ENCODE measurements around the gene EME1.
A peak's percentile ranks its signal among the peaks of the same experiment; 100 is the strongest.

EME1 gene, protein sequence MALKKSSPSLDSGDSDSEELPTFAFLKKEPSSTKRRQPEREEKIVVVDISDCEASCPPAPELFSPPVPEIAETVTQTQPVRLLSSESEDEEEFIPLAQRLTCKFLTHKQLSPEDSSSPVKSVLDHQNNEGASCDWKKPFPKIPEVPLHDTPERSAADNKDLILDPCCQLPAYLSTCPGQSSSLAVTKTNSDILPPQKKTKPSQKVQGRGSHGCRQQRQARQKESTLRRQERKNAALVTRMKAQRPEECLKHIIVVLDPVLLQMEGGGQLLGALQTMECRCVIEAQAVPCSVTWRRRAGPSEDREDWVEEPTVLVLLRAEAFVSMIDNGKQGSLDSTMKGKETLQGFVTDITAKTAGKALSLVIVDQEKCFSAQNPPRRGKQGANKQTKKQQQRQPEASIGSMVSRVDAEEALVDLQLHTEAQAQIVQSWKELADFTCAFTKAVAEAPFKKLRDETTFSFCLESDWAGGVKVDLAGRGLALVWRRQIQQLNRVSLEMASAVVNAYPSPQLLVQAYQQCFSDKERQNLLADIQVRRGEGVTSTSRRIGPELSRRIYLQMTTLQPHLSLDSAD

DNA sequence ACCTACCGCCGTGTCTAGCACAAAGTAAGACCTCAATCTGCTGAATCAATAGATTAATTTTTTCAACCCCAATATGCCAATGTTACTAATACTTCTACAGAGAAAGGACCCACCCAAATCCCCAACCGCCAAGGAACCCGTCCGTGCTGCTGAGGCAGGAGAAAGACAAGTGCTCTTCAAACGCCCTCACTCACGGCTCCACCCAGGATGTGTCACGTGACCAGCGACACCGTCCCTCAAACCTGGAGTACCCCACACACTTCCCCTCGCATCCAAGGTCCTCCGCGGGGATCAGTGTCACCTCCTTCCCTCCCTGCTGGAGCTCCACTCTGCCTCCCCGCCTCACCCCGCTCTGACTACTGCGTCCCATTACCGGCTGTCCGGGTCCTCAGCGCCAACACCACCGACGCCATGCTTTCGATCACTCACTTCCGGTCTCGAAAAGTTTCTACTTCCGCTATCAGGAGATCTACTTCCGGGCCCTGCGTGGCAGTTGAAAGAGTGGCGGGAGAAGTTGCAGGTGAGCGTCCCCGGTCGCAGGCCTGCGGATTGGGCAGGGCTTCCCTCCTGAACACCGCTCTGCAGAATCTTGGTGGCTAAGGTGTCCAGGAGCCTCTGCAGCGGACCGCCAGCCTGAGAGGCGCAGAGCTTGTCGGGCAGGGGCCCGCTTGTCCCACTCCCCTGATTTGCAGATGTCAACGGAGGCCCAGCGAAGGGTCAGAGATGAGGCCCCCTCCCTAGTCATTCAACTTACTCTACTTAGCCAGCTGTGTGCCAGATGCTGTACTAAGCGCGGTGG is at the start of gene EME1, which contains the start of gene MRPL27:
TSS of gene EME1 (plus strand) at position 472 of the 799 bp plus-strand sequence. CDS start 1,980 bp downstream, outside the sequence.
TSS of gene MRPL27 (minus strand) at position 427 of the 799 bp plus-strand sequence. CDS start at position 413, 14 bp downstream.
- no peaks in the 10 kb centered on the region for H3K4me1 ChIP-seq (ENCODE audit: insufficient read depth, insufficient read length)
- peaks cover 67% of the 10 kb centered on the region for H3K36me3 ChIP-seq (ENCODE audit: insufficient read depth, insufficient read length, low read length)
- no peaks in the 10 kb centered on the region for H3K27me3 ChIP-seq (ENCODE audit: insufficient read depth, insufficient read length)
- peak within 1 kb of the TSS; percentile 99 for H3K9ac ChIP-seq (ENCODE audit: insufficient read length, low read depth)
- H3K4me3 ChIP-seq (ENCODE audit: insufficient read length, low read depth): peak within 1 kb of the TSS; percentile 98
- H3K9me3 ChIP-seq (ENCODE audit: insufficient read depth, low read length): no peaks in the 10 kb centered on the region
- no peak for TF ChIP-seq ZNF274 (IDR thresholded peaks at IDR 0.05; ENCODE audit: low read depth, low read length)
- TF ChIP-seq YY1 (IDR thresholded peaks at IDR 0.05; ENCODE audit: insufficient read depth, insufficient read length): peak; percentile 82
- DNase-seq (ENCODE audit: low read depth, low spot score): peak; percentile 71

DNA sequence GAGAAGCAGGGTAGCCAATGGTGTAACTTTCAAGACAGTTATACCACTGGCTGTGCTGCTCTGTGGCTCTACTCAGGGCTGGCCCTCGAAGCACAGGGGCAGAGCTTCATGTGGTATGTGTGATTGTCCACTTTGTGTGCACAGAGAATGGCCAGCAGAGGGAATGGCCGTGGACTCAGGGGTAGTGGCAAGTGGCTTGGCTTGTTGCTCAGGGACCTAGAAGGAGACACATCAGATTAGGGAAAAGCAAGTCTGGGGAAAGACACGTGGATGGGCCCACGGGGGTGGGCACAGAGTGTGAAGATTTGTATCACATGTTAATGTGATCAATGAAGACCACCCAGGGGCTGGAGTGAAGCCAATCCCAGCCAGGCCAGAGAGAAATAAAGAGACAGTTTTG is 47.1 kb upstream of the EME1 start:
- no peak for DNase-seq (ENCODE audit: low read depth, low spot score)
- Histone ChIP-seq H3K4me3 (ENCODE audit: insufficient read length, low read depth) (no peak overlapping the region), H3K27me3 (ENCODE audit: insufficient read depth, insufficient read length) (peaks cover 3% of the 10 kb centered on the region), H3K9me3 (ENCODE audit: insufficient read depth, low read length) (no peaks in the 10 kb centered on the region), H3K9ac (ENCODE audit: insufficient read length, low read depth) (no peak overlapping the region), H3K4me1 (ENCODE audit: insufficient read depth, insufficient read length) (no peaks in the 10 kb centered on the region), H3K36me3 (ENCODE audit: insufficient read depth, insufficient read length, low read length) (no peaks in the 10 kb centered on the region)
- TF ChIP-seq ZNF274 (IDR thresholded peaks at IDR 0.05; ENCODE audit: low read depth, low read length): no peak
- no peak for TF ChIP-seq SUZ12 (IDR thresholded peaks at IDR 0.05; ENCODE audit: extremely low read depth, insufficient read depth, insufficient read length)
- TF ChIP-seq YY1 (IDR thresholded peaks at IDR 0.05; ENCODE audit: insufficient read depth, insufficient read length): no peak

DNA sequence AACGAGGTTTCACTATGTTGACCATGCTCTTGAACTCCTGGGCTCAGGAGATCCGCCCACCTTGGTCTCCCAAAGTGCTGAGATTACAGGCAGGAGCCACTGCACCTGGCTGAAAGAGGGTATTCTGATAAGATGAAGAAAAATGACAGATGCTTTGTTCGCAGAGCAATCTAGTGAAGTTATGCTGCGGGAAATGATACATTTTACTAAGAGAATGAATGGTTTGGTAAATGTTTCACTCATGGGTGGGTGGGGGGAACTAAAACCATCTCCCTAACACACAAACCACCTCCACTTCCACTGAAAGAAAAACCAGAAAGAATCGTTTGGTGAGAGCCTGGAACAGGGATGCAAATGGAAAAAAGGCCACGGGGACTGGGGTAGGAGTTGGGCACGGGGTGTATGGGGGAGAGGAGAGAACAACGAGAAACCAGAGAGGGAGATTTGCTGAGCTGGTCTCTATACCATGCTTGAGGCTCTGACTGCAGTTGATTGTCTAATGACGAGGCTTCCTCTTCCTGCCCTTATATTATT is 46.1 kb upstream of the EME1 start:
- H3K4me1 ChIP-seq (ENCODE audit: insufficient read depth, insufficient read length): no peaks in the 10 kb centered on the region
- TF ChIP-seq ZNF274 (IDR thresholded peaks at IDR 0.05; ENCODE audit: low read depth, low read length) (no peak), SUZ12 (IDR thresholded peaks at IDR 0.05; ENCODE audit: extremely low read depth, insufficient read depth, insufficient read length) (no peak), YY1 (IDR thresholded peaks at IDR 0.05; ENCODE audit: insufficient read depth, insufficient read length) (no peak)
- H3K36me3 ChIP-seq (ENCODE audit: insufficient read depth, insufficient read length, low read length): no peaks in the 10 kb centered on the region
- no peak for DNase-seq (ENCODE audit: low read depth, low spot score)
- no peak overlapping the region for H3K4me3 ChIP-seq (ENCODE audit: insufficient read length, low read depth)
- H3K9ac ChIP-seq (ENCODE audit: insufficient read length, low read depth): no peak overlapping the region
- H3K27me3 ChIP-seq (ENCODE audit: insufficient read depth, insufficient read length): peaks cover 3% of the 10 kb centered on the region
- no peaks in the 10 kb centered on the region for H3K9me3 ChIP-seq (ENCODE audit: insufficient read depth, low read length)

DNA sequence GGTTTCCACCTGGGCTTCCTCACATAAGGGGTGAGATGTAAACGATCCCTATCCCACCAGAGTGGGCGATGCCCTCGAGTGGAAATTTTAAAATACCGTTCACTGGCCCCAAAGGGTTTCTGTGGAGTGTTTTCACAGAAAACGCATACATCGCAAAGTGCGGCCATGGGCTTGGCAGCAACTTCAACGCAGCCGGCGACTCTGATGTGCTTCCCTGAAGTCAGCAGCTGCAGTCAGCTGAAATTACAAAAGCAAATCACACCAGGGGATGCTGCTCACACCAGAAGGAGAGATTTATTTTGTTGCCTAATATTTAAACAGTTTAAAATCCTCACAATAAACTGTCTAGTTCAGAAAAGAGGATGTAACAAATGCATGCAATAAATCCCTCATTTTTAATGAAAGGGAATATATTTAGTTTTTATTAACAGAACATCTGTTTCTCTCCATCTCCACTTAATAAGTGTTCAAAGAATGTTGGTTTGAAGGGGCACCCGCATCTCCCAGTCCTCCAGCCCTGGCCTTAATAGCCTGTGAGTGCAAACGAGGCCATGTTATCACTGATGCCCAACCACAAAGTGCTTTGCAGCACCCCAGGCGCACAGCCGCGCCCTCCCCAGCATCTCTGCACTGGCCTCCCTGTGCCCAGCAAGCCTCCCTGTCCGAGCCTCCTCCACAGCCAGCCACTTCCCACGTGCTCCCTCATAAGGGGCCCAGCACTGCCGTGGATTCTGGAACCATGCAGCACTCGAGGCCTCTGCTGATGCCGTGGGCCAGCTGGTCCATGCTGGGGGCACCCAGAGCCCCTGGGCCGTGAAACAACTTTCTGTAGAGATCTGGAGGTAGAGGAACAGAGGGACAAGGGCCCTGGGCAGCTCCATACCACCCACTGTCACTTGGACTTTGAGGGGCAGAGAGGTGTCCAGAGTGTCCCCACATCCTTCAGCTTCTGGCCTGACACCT is 44.4 kb upstream of the EME1 start:
- H3K9me3 ChIP-seq (ENCODE audit: insufficient read depth, low read length): no peaks in the 10 kb centered on the region
- no peak overlapping the region for H3K9ac ChIP-seq (ENCODE audit: insufficient read length, low read depth)
- no peak overlapping the region for H3K4me3 ChIP-seq (ENCODE audit: insufficient read length, low read depth)
- DNase-seq (ENCODE audit: low read depth, low spot score): no peak
- H3K4me1 ChIP-seq (ENCODE audit: insufficient read depth, insufficient read length): peaks cover 3% of the 10 kb centered on the region
- TF ChIP-seq ZNF274 (IDR thresholded peaks at IDR 0.05; ENCODE audit: low read depth, low read length): no peak
- TF ChIP-seq YY1 (IDR thresholded peaks at IDR 0.05; ENCODE audit: insufficient read depth, insufficient read length): no peak
- no peak for TF ChIP-seq SUZ12 (IDR thresholded peaks at IDR 0.05; ENCODE audit: extremely low read depth, insufficient read depth, insufficient read length)
- no peaks in the 10 kb centered on the region for H3K36me3 ChIP-seq (ENCODE audit: insufficient read depth, insufficient read length, low read length)
- H3K27me3 ChIP-seq (ENCODE audit: insufficient read depth, insufficient read length): peaks cover 3% of the 10 kb centered on the region

DNA sequence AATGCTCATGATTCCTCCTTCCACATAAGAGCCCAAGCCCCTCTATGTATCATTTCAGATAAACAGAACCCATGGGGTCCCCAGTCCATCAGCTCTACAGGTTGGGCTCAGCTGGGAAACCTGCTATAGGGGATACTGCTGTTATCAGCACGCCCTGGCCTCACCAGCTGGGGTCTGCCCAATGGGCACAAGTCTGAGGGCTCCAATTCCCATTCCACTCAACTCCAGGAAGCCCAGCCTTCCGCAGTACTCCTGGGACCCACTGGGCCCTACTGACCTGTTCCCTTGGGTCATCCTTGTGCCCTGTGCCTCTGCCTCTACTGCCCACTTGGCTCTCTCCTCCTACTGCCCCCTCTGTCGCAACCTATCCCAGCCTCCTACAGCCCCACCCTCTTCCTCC is 43.3 kb upstream of the EME1 start:
- Histone ChIP-seq H3K4me1 (ENCODE audit: insufficient read depth, insufficient read length) (peaks cover 3% of the 10 kb centered on the region), H3K4me3 (ENCODE audit: insufficient read length, low read depth) (no peak overlapping the region), H3K27me3 (ENCODE audit: insufficient read depth, insufficient read length) (peaks cover 3% of the 10 kb centered on the region), H3K9me3 (ENCODE audit: insufficient read depth, low read length) (no peaks in the 10 kb centered on the region), H3K36me3 (ENCODE audit: insufficient read depth, insufficient read length, low read length) (no peaks in the 10 kb centered on the region), H3K9ac (ENCODE audit: insufficient read length, low read depth) (no peak overlapping the region)
- TF ChIP-seq ZNF274 (IDR thresholded peaks at IDR 0.05; ENCODE audit: low read depth, low read length): no peak
- TF ChIP-seq SUZ12 (IDR thresholded peaks at IDR 0.05; ENCODE audit: extremely low read depth, insufficient read depth, insufficient read length): no peak
- TF ChIP-seq YY1 (IDR thresholded peaks at IDR 0.05; ENCODE audit: insufficient read depth, insufficient read length): no peak
- DNase-seq (ENCODE audit: low read depth, low spot score): no peak

DNA sequence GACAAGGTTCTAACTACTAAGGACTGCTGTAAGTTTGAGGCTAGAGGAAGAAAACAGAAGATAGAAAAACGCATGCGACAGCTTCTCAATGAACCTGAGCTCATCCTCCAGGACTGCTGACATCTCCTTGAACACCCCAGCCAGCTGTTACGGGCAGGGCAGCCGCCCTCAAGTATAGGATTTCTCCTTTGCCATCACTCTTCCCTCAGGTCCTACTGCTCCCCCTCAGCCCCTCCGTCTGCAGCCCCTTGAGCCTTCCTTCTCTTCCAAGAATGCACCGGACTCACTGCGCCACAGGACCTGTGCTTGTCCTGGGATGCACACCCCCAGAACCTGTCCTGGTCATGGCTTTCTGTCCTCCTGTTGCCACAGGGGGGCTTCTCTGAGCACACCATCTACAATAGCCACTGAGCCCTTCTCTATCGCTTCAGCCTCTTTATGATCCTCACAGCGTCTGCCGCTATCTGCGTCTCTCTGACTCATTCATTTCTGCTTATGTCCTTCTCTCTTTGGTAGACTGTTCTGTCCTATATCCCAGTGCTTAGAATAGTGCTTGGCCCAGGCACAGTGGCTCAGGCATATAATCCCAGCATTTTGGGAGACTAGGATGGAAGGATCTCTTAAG is 42.8 kb upstream of the EME1 start:
- Histone ChIP-seq H3K9ac (ENCODE audit: insufficient read length, low read depth) (no peak overlapping the region), H3K4me3 (ENCODE audit: insufficient read length, low read depth) (no peak overlapping the region), H3K9me3 (ENCODE audit: insufficient read depth, low read length) (no peaks in the 10 kb centered on the region), H3K36me3 (ENCODE audit: insufficient read depth, insufficient read length, low read length) (no peaks in the 10 kb centered on the region), H3K4me1 (ENCODE audit: insufficient read depth, insufficient read length) (peaks cover 3% of the 10 kb centered on the region), H3K27me3 (ENCODE audit: insufficient read depth, insufficient read length) (peaks cover 3% of the 10 kb centered on the region)
- no peak for DNase-seq (ENCODE audit: low read depth, low spot score)
- TF ChIP-seq ZNF274 (IDR thresholded peaks at IDR 0.05; ENCODE audit: low read depth, low read length) (no peak), YY1 (IDR thresholded peaks at IDR 0.05; ENCODE audit: insufficient read depth, insufficient read length) (no peak), SUZ12 (IDR thresholded peaks at IDR 0.05; ENCODE audit: extremely low read depth, insufficient read depth, insufficient read length) (no peak)
